Stomach (tissue), 9 donors: ENCODE data around the gene LMAN1L. TPM values are rescaled to one million over a fixed set of nuclear protein-coding genes. Genes with fewer than 3 reads are reported as not detected.
A peak's percentile ranks its signal among the peaks of the same experiment; 100 is the strongest.

Experiments used
- DNase-seq, 2 donors: peaks; one replicate each; pipeline versions ENCODE4 v3.0.0 to v3.0.0-alpha.2; 2013 to 2019
- H3K27ac ChIP-seq, 5 donors: fragments of 200-600 bp in 4 of 5; sonication (generic) in 4 of 5; one replicate each; pipeline ENCODE4 v1.5.1; 2013 to 2019; ENCODE audit warnings: mild to moderate bottlenecking in 1 of 5, moderate library complexity in 1 of 5
- H3K27me3 ChIP-seq, 3 donors: fragments of 200-600 bp; sonication (generic); one replicate each; pipeline ENCODE4 v1.5.1; 2017 to 2019; ENCODE audit warnings: mixed run types in 1 of 3
- H3K36me3 ChIP-seq, 4 donors: fragments of 200-600 bp; sonication (generic); 1 replicate in 3 of 4; 2 replicates in 1 of 4; pipeline ENCODE4 v1.5.1; 2016 to 2019
- H3K4me1 ChIP-seq, 4 donors: fragments of 200-600 bp; sonication (generic); one replicate each; pipeline ENCODE4 v1.5.1; 2016 to 2019
- H3K4me3 ChIP-seq, 4 donors: fragments of 200-600 bp; sonication (generic) in 3 of 4; one replicate each; pipeline ENCODE4 v1.5.1; 2016 to 2019; ENCODE audit warnings: mild to moderate bottlenecking in 1 of 4
- H3K9me3 ChIP-seq, 4 donors: fragments of 200-600 bp; sonication (generic); one replicate each; pipeline ENCODE4 v1.5.1; 2016 to 2019
- EP300 ChIP-seq: sonication (generic); formaldehyde crosslinking; IDR thresholded peaks from one replicate; pipeline ENCODE4 v1.6.1; 2017; ENCODE audit warnings: antibody characterized with exemption
- POLR2A ChIP-seq, 4 donors: fragments of 450-650 bp; IDR thresholded peaks; one replicate each; pipeline ENCODE4 v1.6.1; 2016; ENCODE audit warnings: antibody characterized with exemption in 4 of 4, control low read depth in 2 of 4, mild to moderate bottlenecking in 1 of 4, moderate library complexity in 1 of 4
- POLR2AphosphoS5 ChIP-seq, 3 donors: sonication (generic); formaldehyde crosslinking; IDR thresholded peaks; one replicate each; pipeline ENCODE4 v1.6.1; 2016; ENCODE audit warnings: antibody characterized with exemption in 3 of 3
- WGBS, 5 donors: extraction: QIAGEN DNeasy Blood & Tissue Kit in 3 of 5; methylation state at CpG; one replicate each; pipeline versions ENCODE4 v1.1.5 to v1.1.7; 2013 to 2018; 5-methylcytosine and 5-hydroxymethylcytosine counted together
- intact Hi-C: fragments of 100-400 bp; cut with DNase I; formaldehyde crosslinking; loops from one replicate; pipeline ENCODE4 v1.15.1; 2023; ENCODE audit warnings: low total_unique reads
- polyA plus RNA-seq, 3 donors: library from polyadenylated mRNA; stranded (reverse); fragments of 200-250 nt; gene quantifications; one replicate each; pipeline ENCODE4 v1.2.3, GENCODE V29; 2013
- total RNA-seq, 5 donors: library from RNA; depleted of rRNA; stranded (reverse); fragments of >200 nt; gene quantifications; one replicate each; pipeline versions ENCODE4 v1.1.0 to v1.2.3, GENCODE V29; 2014 to 2016
- TF ChIP-seq, protein P1 (sequence below), 7 experiments: fragments of 450-650 bp in 4 of 7; fragments of 200-600 bp in 3 of 7; sonication (generic) in 3 of 7; IDR thresholded peaks; one replicate each; pipeline ENCODE4 v1.5.1; 2016 to 2019; ENCODE audit warnings: antibody characterized with exemption in 7 of 7, control low read depth in 2 of 7, mild to moderate bottlenecking in 1 of 7
- donor health status: healthy with polysubstance abuse.
- donor health status: Bipolar disorder and iron deficiency.
- donor health status: healthy.

LMAN1L gene
- total and polyA plus RNA-seq, 8 donors: 5.9 to 83.5 TPM; not detected in 6

DNA sequence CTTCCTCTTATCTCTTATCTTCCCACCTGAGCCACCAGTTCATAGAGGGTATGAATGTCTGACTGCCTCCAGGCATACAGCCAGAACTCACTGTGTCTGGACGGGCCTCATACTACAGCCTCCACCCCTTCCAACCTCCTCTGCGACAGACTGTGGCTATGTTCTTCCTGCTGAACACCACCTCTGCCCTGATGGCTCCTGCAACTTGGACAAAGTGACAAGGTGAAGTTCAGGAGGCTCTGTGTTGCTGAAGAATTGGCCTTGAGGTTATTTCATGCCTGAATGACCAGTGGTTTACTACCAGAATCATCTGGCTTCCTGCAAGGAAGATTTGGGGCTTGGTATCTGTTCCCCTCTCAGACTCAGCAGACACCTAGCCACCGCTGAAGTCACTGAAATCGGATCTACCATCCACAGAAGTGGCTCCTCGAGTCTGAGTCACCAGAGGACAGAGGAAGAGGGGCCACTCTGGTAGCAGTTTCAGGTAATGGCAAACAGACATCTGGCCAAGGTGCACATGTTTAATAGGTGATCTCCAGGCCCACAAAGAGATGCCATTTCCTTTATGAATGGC, 44.5 kb downstream of the LMAN1L start:
- peak overlapping the region in 2 of 5 donors; percentile 34 to 49 for H3K27ac ChIP-seq

DNA sequence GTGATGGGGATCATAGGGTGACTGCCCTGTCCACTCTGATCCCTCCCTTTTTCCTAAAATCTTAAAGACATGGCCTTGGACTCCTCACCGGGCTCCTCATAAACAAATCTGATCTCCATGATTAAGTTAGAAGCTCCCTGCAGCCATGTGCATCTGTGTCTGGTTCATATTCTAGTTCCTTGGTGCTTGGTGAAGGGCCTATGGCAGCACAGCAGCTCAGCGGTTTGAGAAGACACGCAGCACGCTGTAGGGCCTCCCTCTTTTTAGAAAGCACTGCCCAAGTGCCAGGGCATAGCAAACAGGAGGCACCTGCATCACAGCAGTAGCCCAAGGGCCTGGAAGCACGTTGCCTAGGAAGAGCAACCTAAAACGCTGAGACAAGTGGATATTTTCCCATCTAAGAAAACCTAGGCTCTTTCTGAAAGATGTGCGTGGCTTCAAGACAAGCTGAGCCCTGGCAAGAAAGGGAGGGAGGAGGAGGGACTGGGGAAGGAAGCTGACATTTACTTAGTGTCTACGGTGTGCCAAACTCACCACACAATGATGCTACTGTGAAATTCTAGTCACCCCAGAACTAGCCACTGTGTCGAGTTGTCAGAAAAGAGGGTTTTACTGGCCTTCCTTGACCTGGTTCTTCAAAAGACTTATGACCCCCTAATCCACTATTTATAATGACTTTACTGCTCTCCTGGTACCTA, 45.2 kb downstream of the LMAN1L start:
- no peak overlapping the region for H3K4me3 ChIP-seq
- peaks cover 14 to 30% (median 20%) of the 10 kb centered on the region in 4 donors for H3K36me3 ChIP-seq
- H3K4me1 ChIP-seq: peaks cover 35 to 43% (median 38%) of the 10 kb centered on the region in 4 donors
- TF ChIP-seq POLR2AphosphoS5 (IDR thresholded peaks at IDR 0.05) (no peak), EP300 (no peak), POLR2A (IDR thresholded peaks at IDR 0.05) (no peak)
- TF ChIP-seq, protein P1, sequence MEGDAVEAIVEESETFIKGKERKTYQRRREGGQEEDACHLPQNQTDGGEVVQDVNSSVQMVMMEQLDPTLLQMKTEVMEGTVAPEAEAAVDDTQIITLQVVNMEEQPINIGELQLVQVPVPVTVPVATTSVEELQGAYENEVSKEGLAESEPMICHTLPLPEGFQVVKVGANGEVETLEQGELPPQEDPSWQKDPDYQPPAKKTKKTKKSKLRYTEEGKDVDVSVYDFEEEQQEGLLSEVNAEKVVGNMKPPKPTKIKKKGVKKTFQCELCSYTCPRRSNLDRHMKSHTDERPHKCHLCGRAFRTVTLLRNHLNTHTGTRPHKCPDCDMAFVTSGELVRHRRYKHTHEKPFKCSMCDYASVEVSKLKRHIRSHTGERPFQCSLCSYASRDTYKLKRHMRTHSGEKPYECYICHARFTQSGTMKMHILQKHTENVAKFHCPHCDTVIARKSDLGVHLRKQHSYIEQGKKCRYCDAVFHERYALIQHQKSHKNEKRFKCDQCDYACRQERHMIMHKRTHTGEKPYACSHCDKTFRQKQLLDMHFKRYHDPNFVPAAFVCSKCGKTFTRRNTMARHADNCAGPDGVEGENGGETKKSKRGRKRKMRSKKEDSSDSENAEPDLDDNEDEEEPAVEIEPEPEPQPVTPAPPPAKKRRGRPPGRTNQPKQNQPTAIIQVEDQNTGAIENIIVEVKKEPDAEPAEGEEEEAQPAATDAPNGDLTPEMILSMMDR (IDR thresholded peaks at IDR 0.05): no peak
- intact Hi-C loops: no loop called here
- H3K27ac ChIP-seq: peak overlapping the region in 2 of 5 donors; percentile 34 to 49
- DNase-seq: no peak
- no peaks in the 10 kb centered on the region for H3K9me3 ChIP-seq
- H3K27me3 ChIP-seq: no peaks in the 10 kb centered on the region
- WGBS, 5 donors: 50 to 58% (median 54%) methylated on average over 9 of the region's 9 CpGs

More for the DNA sequence above, 44.5 kb downstream of the LMAN1L start:
- DNase-seq: peak in 1 of 2 donors; percentile 55
- Histone ChIP-seq H3K36me3 (peaks cover 21 to 37% (median 26%) of the 10 kb centered on the region in 4 donors), H3K4me3 (no peak overlapping the region), H3K4me1 (peaks cover 35 to 43% (median 38%) of the 10 kb centered on the region in 4 donors), H3K27me3 (no peaks in the 10 kb centered on the region), H3K9me3 (no peaks in the 10 kb centered on the region)
- TF ChIP-seq, protein P1 (IDR thresholded peaks at IDR 0.05): no peak
- no peak for TF ChIP-seq POLR2A (IDR thresholded peaks at IDR 0.05)
- peak in 1 of 3 donors; percentile 44 for TF ChIP-seq POLR2AphosphoS5 (IDR thresholded peaks at IDR 0.05)
- TF ChIP-seq EP300: no peak
- intact Hi-C loops: no loop called here
- WGBS, 5 donors: 35 to 54% (median 46%) methylated on average over 5 of the region's 5 CpGs

DNA sequence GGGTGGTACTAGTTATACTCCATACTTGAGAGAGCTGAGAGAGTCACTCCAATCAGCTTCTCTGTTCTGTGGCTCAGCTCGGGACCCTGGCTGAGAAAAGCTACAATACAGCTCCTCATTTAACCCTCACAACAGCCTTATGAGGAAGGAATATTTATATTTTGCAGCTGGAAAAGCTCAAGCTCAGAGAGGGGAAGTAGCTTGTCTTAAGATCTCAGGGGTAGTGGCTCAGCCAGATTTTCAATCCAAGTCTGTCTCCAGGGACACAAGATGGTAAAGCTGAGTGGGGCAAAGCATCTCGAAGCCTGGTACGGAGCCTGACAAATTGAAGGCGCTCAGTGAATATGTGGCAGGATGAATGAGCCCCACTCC, 45.7 kb downstream of the LMAN1L start:
- peaks cover 9 to 25% (median 15%) of the 10 kb centered on the region in 4 donors for H3K36me3 ChIP-seq
- intact Hi-C loops: no loop called here
- peaks cover 35 to 49% (median 38%) of the 10 kb centered on the region in 4 donors for H3K4me1 ChIP-seq
- no peak overlapping the region for H3K4me3 ChIP-seq
- TF ChIP-seq POLR2A (IDR thresholded peaks at IDR 0.05): no peak
- TF ChIP-seq EP300: no peak
- TF ChIP-seq, protein P1 (IDR thresholded peaks at IDR 0.05): no peak
- TF ChIP-seq POLR2AphosphoS5 (IDR thresholded peaks at IDR 0.05): no peak
- no peak for DNase-seq
- no peaks in the 10 kb centered on the region for H3K9me3 ChIP-seq
- no peaks in the 10 kb centered on the region for H3K27me3 ChIP-seq
- H3K27ac ChIP-seq: peak overlapping the region in 2 of 5 donors; percentile 34 to 43
- 59 to 76% (median 68%) methylated on average over 4 of the region's 4 CpGs for WGBS, 5 donors

DNA sequence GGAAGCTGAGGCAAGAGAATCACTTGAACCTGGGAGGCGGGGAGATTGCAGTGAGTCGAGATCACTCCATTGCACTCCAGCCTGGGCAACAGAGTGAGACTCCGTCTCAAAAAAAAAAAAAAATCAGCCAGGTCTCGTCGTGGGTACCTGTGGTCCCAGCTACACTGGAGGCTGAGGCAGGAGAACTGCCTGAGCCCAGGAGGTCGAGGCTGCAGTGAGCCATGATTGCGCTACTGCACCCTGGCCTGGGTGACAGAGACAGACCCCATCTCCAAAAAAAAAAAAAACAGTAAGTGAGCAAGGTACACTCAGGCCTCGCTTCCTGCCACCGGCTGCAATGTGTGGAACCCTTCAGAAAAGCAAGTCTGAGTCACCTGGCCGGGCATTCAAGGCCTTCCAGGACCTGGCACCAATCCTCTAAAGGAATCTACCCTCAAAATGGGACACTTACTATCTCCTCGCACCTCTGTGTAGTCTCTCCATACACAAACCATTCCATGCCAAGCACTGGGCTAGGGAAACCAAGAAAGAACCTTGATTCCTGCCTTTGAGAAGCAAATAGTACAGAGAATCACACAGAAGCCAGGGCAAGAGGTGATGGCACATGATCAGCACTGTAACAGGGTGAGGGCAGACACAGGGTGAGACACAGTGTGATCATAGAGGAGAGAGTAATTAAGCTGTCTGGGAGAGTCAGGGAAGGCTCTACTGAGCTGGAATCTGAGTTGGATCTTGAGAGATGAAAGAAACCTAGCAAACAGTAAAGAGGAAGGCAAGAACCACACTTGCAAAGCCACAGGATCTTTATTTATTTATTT, 50.8 kb downstream of the LMAN1L start:
- no peak for DNase-seq
- Histone ChIP-seq H3K36me3 (peaks cover 0 to 13% (median 6%) of the 10 kb centered on the region in 4 donors), H3K27ac (peak overlapping the region in 4 of 5 donors; percentile 3 to 38 (median 20)), H3K4me1 (peaks cover 50 to 74% (median 60%) of the 10 kb centered on the region in 4 donors), H3K4me3 (no peak overlapping the region), H3K9me3 (no peaks in the 10 kb centered on the region), H3K27me3 (no peaks in the 10 kb centered on the region)
- intact Hi-C loops: no loop called here
- TF ChIP-seq POLR2AphosphoS5 (IDR thresholded peaks at IDR 0.05): no peak
- TF ChIP-seq EP300: no peak
- no peak for TF ChIP-seq POLR2A (IDR thresholded peaks at IDR 0.05)
- TF ChIP-seq, protein P1 (IDR thresholded peaks at IDR 0.05): no peak
- 73 to 82% (median 76%) methylated on average over 11 of the region's 11 CpGs for WGBS, 5 donors
